Rectal smooth muscle tissue (tissue), 1 donor: Measurements from ENCODE around the gene CLEC16A.

ENCODE experiments used
- H3K27ac ChIP-seq: one replicate; pipeline ENCODE4 v1.7.0; 2013; ENCODE audit warnings: low read depth, low read length, inconsistent platforms
- H3K27me3 ChIP-seq: one replicate; pipeline ENCODE4 v1.7.0; 2013; ENCODE audit warnings: low read length; ENCODE audit not compliant: control insufficient read depth, insufficient read depth
- H3K36me3 ChIP-seq: one replicate; pipeline ENCODE4 v1.7.0; 2013; ENCODE audit warnings: low read length; ENCODE audit not compliant: control insufficient read depth, insufficient read depth
- H3K4me1 ChIP-seq: one replicate; pipeline ENCODE4 v1.7.0; 2013; ENCODE audit warnings: low read length; ENCODE audit not compliant: control insufficient read depth, insufficient read depth
- H3K4me3 ChIP-seq: one replicate; pipeline ENCODE4 v1.7.0; 2013; ENCODE audit warnings: low read length
- H3K9ac ChIP-seq: one replicate; pipeline ENCODE4 v1.7.0; 2013; ENCODE audit warnings: low read length

The CLEC16A gene

GRCh38 chr16:11145173-11145818 is 200.9 kb downstream of the CLEC16A start:
- Histone ChIP-seq H3K9ac (no peak overlapping the region), H3K4me3 (no peak overlapping the region), H3K36me3 (no peaks in the 10 kb centered on the region), H3K4me1 (no peaks in the 10 kb centered on the region), H3K27ac (no peak overlapping the region), H3K27me3 (no peaks in the 10 kb centered on the region)

- no peaks in the 10 kb centered on the region for H3K36me3 ChIP-seq
- H3K4me3 ChIP-seq = no peak overlapping the region
- H3K4me1 ChIP-seq = no peaks in the 10 kb centered on the region
- H3K9ac ChIP-seq = no peak overlapping the region
- no peaks in the 10 kb centered on the region for H3K27me3 ChIP-seq
- no peak overlapping the region for H3K27ac ChIP-seq
These were observed 201.5 kb downstream of the CLEC16A start for GRCh38 chr16:11145819-11146211.

GRCh38 chr16:11147033-11147753 is 202.8 kb downstream of the CLEC16A start:
- no peak overlapping the region for H3K9ac ChIP-seq
- H3K27ac ChIP-seq = no peak overlapping the region
- H3K27me3 ChIP-seq = no peaks in the 10 kb centered on the region
- H3K4me3 ChIP-seq = no peak overlapping the region
- H3K36me3 ChIP-seq = no peaks in the 10 kb centered on the region
- H3K4me1 ChIP-seq = peaks cover 3% of the 10 kb centered on the region

- H3K4me3 ChIP-seq = no peak overlapping the region
- H3K27me3 ChIP-seq = no peaks in the 10 kb centered on the region
- no peak overlapping the region for H3K9ac ChIP-seq
- peaks cover 3% of the 10 kb centered on the region for H3K4me1 ChIP-seq
- no peak overlapping the region for H3K27ac ChIP-seq
- no peaks in the 10 kb centered on the region for H3K36me3 ChIP-seq
These were observed 203.5 kb downstream of the CLEC16A start for GRCh38 chr16:11147754-11148444.

GRCh38 chr16:11149011-11149616 is 204.8 kb downstream of the CLEC16A start:
- H3K4me1 ChIP-seq = peaks cover 3% of the 10 kb centered on the region
- no peak overlapping the region for H3K9ac ChIP-seq
- H3K27me3 ChIP-seq = no peaks in the 10 kb centered on the region
- H3K36me3 ChIP-seq = no peaks in the 10 kb centered on the region
- H3K4me3 ChIP-seq = no peak overlapping the region
- no peak overlapping the region for H3K27ac ChIP-seq

- peaks cover 3% of the 10 kb centered on the region for H3K4me1 ChIP-seq
- no peaks in the 10 kb centered on the region for H3K36me3 ChIP-seq
- no peak overlapping the region for H3K27ac ChIP-seq
- H3K4me3 ChIP-seq = no peak overlapping the region
- no peaks in the 10 kb centered on the region for H3K27me3 ChIP-seq
- H3K9ac ChIP-seq = no peak overlapping the region
These were observed 205.8 kb downstream of the CLEC16A start for GRCh38 chr16:11150190-11150589.

- H3K36me3 ChIP-seq = no peaks in the 10 kb centered on the region
- no peak overlapping the region for H3K9ac ChIP-seq
- no peak overlapping the region for H3K4me3 ChIP-seq
- peaks cover 3% of the 10 kb centered on the region for H3K4me1 ChIP-seq
- H3K27me3 ChIP-seq = no peaks in the 10 kb centered on the region
- no peak overlapping the region for H3K27ac ChIP-seq
These were observed 207.0 kb downstream of the CLEC16A start for GRCh38 chr16:11151156-11151884.

- Histone ChIP-seq H3K27ac (no peak overlapping the region), H3K4me3 (no peak overlapping the region), H3K4me1 (peaks cover 3% of the 10 kb centered on the region), H3K36me3 (no peaks in the 10 kb centered on the region), H3K9ac (no peak overlapping the region), H3K27me3 (no peaks in the 10 kb centered on the region)
These were observed 207.7 kb downstream of the CLEC16A start for GRCh38 chr16:11151885-11152629.

GRCh38 chr16:11152677-11153331 is 208.4 kb downstream of the CLEC16A start:
- Histone ChIP-seq H3K4me1 (peaks cover 3% of the 10 kb centered on the region), H3K27ac (no peak overlapping the region), H3K27me3 (no peaks in the 10 kb centered on the region), H3K36me3 (no peaks in the 10 kb centered on the region), H3K9ac (no peak overlapping the region), H3K4me3 (no peak overlapping the region)

GRCh38 chr16:11155284-11155806 is 211.0 kb downstream of the CLEC16A start:
- H3K27ac ChIP-seq = no peak overlapping the region

GRCh38 chr16:11156401-11156800 is 212.0 kb downstream of the CLEC16A start:
- H3K27ac ChIP-seq = no peak overlapping the region
- H3K4me3 ChIP-seq = no peak overlapping the region
- H3K4me1 ChIP-seq = peaks cover 3% of the 10 kb centered on the region
- H3K9ac ChIP-seq = no peak overlapping the region
- H3K36me3 ChIP-seq = no peaks in the 10 kb centered on the region
- no peaks in the 10 kb centered on the region for H3K27me3 ChIP-seq

More at GRCh38 chr16:11155284-11155806, 211.0 kb downstream of the CLEC16A start:
- Histone ChIP-seq H3K27me3 (no peaks in the 10 kb centered on the region), H3K4me3 (no peak overlapping the region), H3K4me1 (peaks cover 3% of the 10 kb centered on the region), H3K9ac (no peak overlapping the region), H3K36me3 (no peaks in the 10 kb centered on the region)
